Kidney epithelial cell (primary cell): Measurements from ENCODE around the gene ARL15. TPM values are rescaled to one million over a fixed set of nuclear protein-coding genes. Genes with fewer than 3 reads are reported as not detected.

Source experiments
- DNase-seq: peaks from one replicate; pipeline ENCODE4 v3.0.0-alpha.2; 2010; ENCODE audit warnings: low read depth
- H3K27me3 ChIP-seq: 2 replicates; pipeline ENCODE4 v1.6.0; 2011; ENCODE audit warnings: low read length; ENCODE audit not compliant: control insufficient read depth, insufficient read depth
- H3K36me3 ChIP-seq: 2 replicates; pipeline ENCODE4 v1.5.1; 2011; ENCODE audit warnings: low read length; ENCODE audit not compliant: control insufficient read depth, insufficient read depth
- H3K4me3 ChIP-seq: 2 replicates; pipeline ENCODE4 v1.5.1; 2011; ENCODE audit warnings: low read depth, mild to moderate bottlenecking, control low read depth, low read length
- total RNA-seq: library from RNA; depleted of rRNA; stranded (reverse); fragments of >200 nt; gene quantifications from 2 replicates; pipeline ENCODE4 v1.2.3, GENCODE V29; 2015
- TF ChIP-seq, protein P1 (sequence below): IDR thresholded peaks from 2 replicates; pipeline ENCODE4 v1.5.1; 2011; ENCODE audit warnings: mild to moderate bottlenecking, moderate library complexity, low read length, control low read depth, inconsistent platforms; ENCODE audit not compliant: insufficient read depth, poor library complexity, severe bottlenecking

Gene ARL15
- total RNA-seq, 1 donor from 2014 or later, result 9.7 TPM

DNA sequence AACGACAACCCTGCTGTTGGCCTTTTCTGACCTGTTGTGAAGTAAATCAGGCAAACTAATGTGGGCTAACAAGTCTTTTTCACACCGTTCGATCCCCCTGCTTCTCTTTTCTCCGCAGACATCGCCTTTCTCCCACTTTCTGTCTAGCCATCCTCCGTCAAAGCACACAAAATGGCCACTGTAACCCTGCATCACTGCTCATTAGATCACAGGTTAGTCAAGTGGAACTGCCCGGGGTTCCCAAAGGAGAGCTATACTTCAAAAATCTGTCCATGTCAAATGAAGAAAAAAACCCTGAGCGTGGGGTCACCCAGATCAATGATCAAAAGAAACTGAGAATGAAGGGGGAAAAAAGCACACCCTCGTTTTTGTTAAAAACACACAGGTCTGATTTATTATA, 212.1 kb downstream of the ARL15 start:
- TF ChIP-seq, protein P1, sequence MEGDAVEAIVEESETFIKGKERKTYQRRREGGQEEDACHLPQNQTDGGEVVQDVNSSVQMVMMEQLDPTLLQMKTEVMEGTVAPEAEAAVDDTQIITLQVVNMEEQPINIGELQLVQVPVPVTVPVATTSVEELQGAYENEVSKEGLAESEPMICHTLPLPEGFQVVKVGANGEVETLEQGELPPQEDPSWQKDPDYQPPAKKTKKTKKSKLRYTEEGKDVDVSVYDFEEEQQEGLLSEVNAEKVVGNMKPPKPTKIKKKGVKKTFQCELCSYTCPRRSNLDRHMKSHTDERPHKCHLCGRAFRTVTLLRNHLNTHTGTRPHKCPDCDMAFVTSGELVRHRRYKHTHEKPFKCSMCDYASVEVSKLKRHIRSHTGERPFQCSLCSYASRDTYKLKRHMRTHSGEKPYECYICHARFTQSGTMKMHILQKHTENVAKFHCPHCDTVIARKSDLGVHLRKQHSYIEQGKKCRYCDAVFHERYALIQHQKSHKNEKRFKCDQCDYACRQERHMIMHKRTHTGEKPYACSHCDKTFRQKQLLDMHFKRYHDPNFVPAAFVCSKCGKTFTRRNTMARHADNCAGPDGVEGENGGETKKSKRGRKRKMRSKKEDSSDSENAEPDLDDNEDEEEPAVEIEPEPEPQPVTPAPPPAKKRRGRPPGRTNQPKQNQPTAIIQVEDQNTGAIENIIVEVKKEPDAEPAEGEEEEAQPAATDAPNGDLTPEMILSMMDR, result no peak
- no peak for DNase-seq
- Histone ChIP-seq H3K27me3 (no peaks in the 10 kb centered on the region), H3K36me3 (no peaks in the 10 kb centered on the region), H3K4me3 (no peak overlapping the region)

DNA sequence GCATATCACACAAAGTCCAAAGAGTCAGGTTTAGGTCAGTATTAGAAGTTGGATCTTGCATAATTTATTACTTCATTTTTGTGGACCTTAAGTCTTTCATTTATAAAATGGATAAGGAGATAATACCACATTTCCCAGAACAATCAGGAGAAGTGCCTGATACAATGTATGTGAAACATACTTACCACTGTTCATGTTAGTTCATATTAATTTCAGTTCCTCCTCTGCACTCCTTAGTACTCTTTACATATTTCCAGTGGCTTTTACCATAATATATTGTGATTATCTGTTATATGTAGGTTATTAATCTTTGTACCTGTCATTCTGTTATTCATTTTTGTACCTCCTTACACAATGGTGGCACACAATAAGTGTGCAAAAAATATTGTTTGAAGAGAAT, 214.4 kb downstream of the ARL15 start:
- no peaks in the 10 kb centered on the region for H3K36me3 ChIP-seq
- no peaks in the 10 kb centered on the region for H3K27me3 ChIP-seq
- no peak overlapping the region for H3K4me3 ChIP-seq
- DNase-seq, result no peak
- TF ChIP-seq, protein P1, result no peak

DNA sequence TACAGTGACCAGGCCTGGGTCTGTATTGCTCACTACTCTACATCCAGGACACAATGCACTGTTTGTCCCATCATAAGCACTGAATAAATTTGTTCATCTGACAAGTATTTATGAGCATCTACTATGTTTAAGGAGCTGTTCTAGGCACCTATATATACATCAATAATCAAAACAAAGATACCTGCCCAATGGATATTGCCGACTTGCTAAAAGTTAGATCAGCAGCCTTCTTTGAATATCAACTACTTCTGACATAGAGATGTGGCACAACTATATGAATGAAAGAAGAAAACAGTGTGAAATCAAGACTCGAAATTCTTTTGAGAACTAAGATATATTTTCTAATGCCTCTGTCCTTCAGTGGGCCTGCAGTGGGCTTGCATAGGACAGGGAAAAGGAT, 215.7 kb downstream of the ARL15 start:
- H3K36me3 ChIP-seq, result no peaks in the 10 kb centered on the region
- TF ChIP-seq, protein P1, result no peak
- no peaks in the 10 kb centered on the region for H3K27me3 ChIP-seq
- no peak for DNase-seq
- H3K4me3 ChIP-seq, result no peak overlapping the region

DNA sequence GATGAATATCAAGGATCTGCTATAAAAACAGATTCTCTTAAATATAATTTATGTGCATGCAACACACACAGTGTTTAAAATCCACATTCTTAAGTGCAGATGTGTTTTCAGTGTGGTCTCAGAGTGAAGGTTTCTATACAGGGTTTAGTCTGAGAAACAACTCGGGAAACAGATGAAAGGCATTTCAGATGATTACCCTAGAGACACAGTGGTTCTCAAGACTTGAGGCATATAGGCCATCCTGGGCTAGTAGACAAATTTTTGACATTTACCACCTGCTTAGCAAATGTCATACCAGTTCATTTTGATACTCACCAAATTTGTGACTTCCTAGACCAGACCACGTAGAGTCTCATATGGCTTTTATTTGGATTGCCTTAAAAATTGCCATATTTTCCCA, 216.5 kb downstream of the ARL15 start:
- no peaks in the 10 kb centered on the region for H3K36me3 ChIP-seq
- TF ChIP-seq, protein P1, result no peak
- H3K4me3 ChIP-seq, result no peak overlapping the region
- no peaks in the 10 kb centered on the region for H3K27me3 ChIP-seq
- no peak for DNase-seq

- Histone ChIP-seq H3K4me3 (no peak overlapping the region), H3K27me3 (no peaks in the 10 kb centered on the region), H3K36me3 (no peaks in the 10 kb centered on the region)
- TF ChIP-seq, protein P1, result no peak
- DNase-seq, result no peak
These were observed 217.3 kb downstream of the ARL15 start for GRCh38 chr5:54093081-54093492.

- Histone ChIP-seq H3K4me3 (no peak overlapping the region), H3K36me3 (no peaks in the 10 kb centered on the region), H3K27me3 (no peaks in the 10 kb centered on the region)
- DNase-seq, result no peak
- TF ChIP-seq, protein P1, result no peak
These were observed 218.9 kb downstream of the ARL15 start for GRCh38 chr5:54091307-54092130.
